Esophagus squamous epithelium (tissue), 4 donors: ENCODE data around the gene TAS1R1.

Experiments used
- CTCF ChIP-seq, 6 experiments: fragments of 450-650 bp in 4 of 6; fragments of 200-600 bp in 2 of 6; sonication (generic) in 2 of 6; IDR thresholded peaks; one replicate each; pipeline ENCODE4 v1.5.1; 2016 to 2019; ENCODE audit warnings: antibody characterized with exemption in 6 of 6, mild to moderate bottlenecking in 4 of 6, moderate library complexity in 4 of 6
- POLR2A ChIP-seq, 4 donors: fragments of 450-650 bp; IDR thresholded peaks; one replicate each; pipeline ENCODE4 v1.6.1; 2017; ENCODE audit warnings: antibody characterized with exemption in 4 of 4, mild to moderate bottlenecking in 4 of 4, moderate library complexity in 3 of 4

- TF ChIP-seq CTCF (IDR thresholded peaks at IDR 0.05) (peak in 3 of 6 experiments; percentile 30 to 59 (median 34)), POLR2A (IDR thresholded peaks at IDR 0.05) (peak in 1 of 4 donors; percentile 29)
Measured at GRCh38 chr1:6599141-6599975, 44.3 kb downstream of the TAS1R1 start.
